GM20000 (cell line): ENCODE results near the gene ENTPD6.
"Not testable (repeated sequence)": the region's sequence is repeated elsewhere in the genome, so short reads cannot be mapped to it uniquely, and the experiment has no call there.

Source experiments
- DNase-seq: peaks from one replicate; pipeline ENCODE4 v3.0.0; 2012; ENCODE audit warnings: low spot score
- CTCF ChIP-seq: IDR thresholded peaks from 2 replicates; pipeline ENCODE4 v1.5.1; 2012; ENCODE audit warnings: mild to moderate bottlenecking, control low read depth; ENCODE audit errors: extremely low read depth, missing control alignments

ENTPD6 gene

GRCh38 chr20:25257756-25258475 is 62.4 kb downstream of the ENTPD6 start:
- no peak for TF ChIP-seq CTCF
- no peak for DNase-seq

DNA sequence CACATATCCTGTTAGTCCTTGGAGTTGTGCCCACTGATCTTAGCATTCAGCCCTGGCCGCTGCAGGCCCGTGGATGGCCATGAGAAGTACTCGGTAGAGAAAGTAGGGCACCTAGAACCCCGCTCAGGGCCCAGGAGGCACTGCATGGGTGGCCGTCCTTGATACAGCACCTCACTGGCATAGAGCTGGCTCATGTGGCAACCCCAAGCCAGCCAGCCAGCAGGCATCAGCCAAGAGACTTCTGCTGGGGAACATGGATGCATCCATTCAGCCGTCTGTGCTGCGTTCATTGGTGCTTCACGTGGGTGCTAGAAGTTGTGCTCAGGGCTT is 62.9 kb downstream of the ENTPD6 start:
- no peak for TF ChIP-seq CTCF
- DNase-seq = no peak

DNA sequence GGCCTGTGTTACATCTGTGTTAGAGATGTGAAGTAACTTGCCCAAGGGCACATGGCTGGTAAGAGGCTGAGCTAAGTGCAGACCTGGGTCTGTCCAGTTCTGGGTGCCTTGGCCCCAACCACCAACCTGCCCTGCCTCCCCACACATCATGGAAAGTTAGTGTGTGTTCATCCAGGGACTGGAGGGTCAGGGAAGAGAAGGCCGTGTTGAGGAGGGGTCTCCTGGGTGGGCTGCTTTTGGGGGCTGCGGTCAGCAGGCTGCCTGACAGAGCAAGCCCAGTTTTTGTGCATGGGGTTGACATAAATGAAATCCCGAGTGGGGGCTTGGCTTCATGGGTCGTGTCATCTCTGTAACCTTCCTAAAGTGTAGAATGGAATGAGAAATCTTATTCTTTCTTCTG is 63.3 kb downstream of the ENTPD6 start:
- no peak for DNase-seq
- no peak for TF ChIP-seq CTCF

DNA sequence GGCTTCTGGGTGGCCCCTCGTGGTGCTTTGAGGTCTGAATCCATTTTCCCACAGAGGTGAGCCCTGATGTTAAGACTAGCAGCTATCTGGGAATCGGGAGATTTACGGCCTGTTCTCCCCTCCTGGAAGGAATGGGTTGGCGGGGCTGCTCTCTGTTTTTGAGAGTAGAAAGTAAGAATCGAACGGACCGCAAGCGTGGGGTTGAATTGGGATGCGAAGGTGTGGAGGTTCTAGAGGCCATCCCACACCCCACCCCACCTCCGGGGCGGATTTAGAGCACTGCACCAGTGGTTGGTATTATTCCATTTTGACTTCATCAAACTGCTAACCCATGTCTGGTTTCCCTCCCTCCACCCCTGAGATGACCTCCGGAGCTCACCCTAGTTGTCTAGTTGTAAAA is 63.8 kb downstream of the ENTPD6 start:
- no peak for DNase-seq
- no peak for TF ChIP-seq CTCF

DNA sequence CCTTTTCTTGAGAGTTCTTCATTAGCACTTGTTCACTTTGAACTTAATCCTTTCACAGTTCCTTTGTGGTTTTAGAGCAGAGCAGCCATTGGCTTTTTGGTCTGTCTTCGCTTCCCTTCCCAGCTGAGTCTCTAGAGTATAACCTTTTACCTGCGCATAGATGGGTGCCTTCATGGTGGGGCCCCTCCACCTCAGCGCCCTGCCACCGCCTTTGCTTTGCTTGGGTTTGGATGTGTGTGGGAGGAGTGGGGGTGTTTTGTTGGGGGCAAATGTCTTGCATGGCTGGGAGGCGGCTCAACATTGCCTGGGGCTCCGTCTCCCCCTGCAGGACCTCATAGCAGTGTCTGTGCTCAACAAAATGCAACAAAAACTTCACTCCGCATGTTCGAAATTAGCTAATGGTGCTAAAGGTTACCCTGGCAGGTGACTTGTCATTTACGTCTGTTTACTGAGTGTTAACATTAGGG is 64.3 kb downstream of the ENTPD6 start:
- DNase-seq = no peak
- no peak for TF ChIP-seq CTCF

DNA sequence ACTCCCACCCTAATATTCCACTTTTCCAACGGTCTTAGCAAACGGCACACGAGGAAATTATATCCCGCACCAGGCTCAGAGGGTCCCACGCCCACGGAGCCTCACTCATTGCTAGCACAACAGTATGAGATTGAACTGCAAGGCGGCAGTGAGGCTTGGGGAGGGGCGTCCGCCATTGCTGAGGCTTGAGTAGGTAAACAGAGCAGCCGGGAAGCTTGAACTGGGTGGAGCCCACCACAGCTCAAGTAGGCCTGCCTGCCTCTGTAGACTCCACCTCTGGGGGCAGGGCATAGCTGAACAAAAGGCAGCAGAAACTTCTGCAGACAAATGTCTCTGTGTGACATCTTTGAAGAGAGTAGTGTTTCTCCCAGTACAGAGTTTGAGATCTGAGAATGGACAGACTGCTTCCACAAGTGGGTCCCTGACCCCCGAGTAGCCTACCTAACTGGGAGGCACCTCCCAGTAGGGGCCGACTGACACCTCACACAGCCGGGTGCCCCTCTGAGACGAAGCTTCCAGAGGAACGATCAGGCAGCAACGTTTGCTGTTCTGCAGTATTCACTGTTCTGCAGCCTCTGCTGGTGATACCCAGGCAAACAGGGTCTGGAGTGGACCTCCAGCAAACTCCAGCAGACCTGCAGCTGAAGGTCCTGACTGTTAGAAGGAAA is 65.4 kb downstream of the ENTPD6 start:
- DNase-seq = not testable (repeated sequence)

DNA sequence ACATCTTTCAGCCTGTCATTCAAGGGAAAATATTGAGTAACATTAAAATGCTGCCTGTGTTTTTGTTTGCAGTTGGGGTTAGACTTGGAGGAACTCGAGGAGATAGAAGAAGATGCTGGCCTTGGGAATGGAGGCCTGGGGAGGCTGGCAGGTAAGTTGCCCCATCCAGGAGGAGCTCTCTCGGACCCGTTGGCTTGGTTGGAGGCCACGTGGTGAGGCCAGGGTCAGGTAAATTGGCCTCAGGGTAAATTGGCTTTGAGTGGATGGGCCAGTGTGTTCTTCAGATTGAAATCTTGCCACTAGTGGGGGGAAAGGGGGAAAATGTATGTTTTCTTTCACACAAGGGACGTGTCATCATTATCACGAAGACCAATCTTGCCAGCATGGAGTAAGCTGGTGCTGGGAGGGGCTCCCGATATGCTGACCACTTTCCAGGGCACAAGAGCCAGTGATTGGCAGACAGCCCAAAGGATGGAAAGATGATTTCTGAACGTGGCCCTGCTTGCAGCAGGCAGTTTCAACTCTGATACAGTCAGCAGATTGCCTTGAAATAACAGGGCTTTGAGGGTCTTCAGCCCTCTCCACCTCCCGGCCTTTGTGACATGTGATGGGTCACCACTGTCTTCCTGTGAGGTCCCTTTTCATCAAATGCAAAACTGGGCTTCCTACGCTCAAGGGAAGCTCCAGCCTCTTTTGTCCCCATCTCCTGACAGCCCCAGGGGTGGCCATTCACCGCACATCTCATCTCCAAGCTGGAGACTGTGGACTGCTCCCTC is 73.7 kb downstream of the ENTPD6 start:
- TF ChIP-seq CTCF = no peak
- no peak for DNase-seq
